ENCODE results near the gene SGCA.

SGCA gene

GRCh38 chr17:50134206-50135110, 31.3 kb upstream of the SGCA start:
- in situ Hi-C loops (cut with MboI; ENCODE audit: low sequenced_read_pairs): no loop called here

- in situ Hi-C loops (cut with MboI; ENCODE audit: low sequenced_read_pairs): no loop called here
These were observed 30.3 kb upstream of the SGCA start for GRCh38 chr17:50135316-50136095.

GRCh38 chr17:50136096-50136687, 29.6 kb upstream of the SGCA start:
- in situ Hi-C loops (cut with MboI; ENCODE audit: low sequenced_read_pairs): no loop called here

GRCh38 chr17:50137042-50137441, 28.8 kb upstream of the SGCA start:
- in situ Hi-C loops (cut with MboI; ENCODE audit: low sequenced_read_pairs): no loop called here

GRCh38 chr17:50139185-50139783, 26.5 kb upstream of the SGCA start:
- in situ Hi-C loops (cut with MboI; ENCODE audit: low sequenced_read_pairs): no loop called here

- in situ Hi-C loops (cut with MboI; ENCODE audit: low sequenced_read_pairs): no loop called here
These were observed 25.6 kb upstream of the SGCA start for GRCh38 chr17:50139950-50140885.

- in situ Hi-C loops (cut with MboI; ENCODE audit: low sequenced_read_pairs): no loop called here
These were observed 24.6 kb upstream of the SGCA start for GRCh38 chr17:50141026-50141744.

GRCh38 chr17:50141745-50142110, 24.1 kb upstream of the SGCA start:
- in situ Hi-C loops (cut with MboI; ENCODE audit: low sequenced_read_pairs): no loop called here

- in situ Hi-C loops (cut with MboI; ENCODE audit: low sequenced_read_pairs): no loop called here
These were observed 22.2 kb upstream of the SGCA start for GRCh38 chr17:50143461-50144176.

- in situ Hi-C loops (cut with MboI; ENCODE audit: low sequenced_read_pairs): no loop called here
These were observed 21.4 kb upstream of the SGCA start for GRCh38 chr17:50144355-50144754.

- in situ Hi-C loops (cut with MboI; ENCODE audit: low sequenced_read_pairs): no loop called here
These were observed 20.8 kb upstream of the SGCA start for GRCh38 chr17:50144845-50145531.

GRCh38 chr17:50145532-50146229, 20.1 kb upstream of the SGCA start:
- in situ Hi-C loops (cut with MboI; ENCODE audit: low sequenced_read_pairs): no loop called here

- in situ Hi-C loops (cut with MboI; ENCODE audit: low sequenced_read_pairs): no loop called here
These were observed 19.4 kb upstream of the SGCA start for GRCh38 chr17:50146230-50146926.

GRCh38 chr17:50146927-50147665, 18.7 kb upstream of the SGCA start:
- in situ Hi-C loops (cut with MboI; ENCODE audit: low sequenced_read_pairs): no loop called here

GRCh38 chr17:50147841-50148225, 18.0 kb upstream of the SGCA start:
- in situ Hi-C loops (cut with MboI; ENCODE audit: low sequenced_read_pairs): no loop called here
